ENCODE measurements around the gene MXI1.

The MXI1 gene

GRCh38 chr10:110336111-110336721 is 128.8 kb downstream of the MXI1 start:
- CTCF ChIA-PET, result interaction anchor here (0.6 to 10.7 kb wide), 10 partner anchors 10 to 262 kb away, joined by 3 to 102 read pairs (median 3); partner anchors contain the start of gene SMNDC1
- peak; percentile 32 for TF ChIP-seq CTCF (IDR thresholded peaks at IDR 0.05; ENCODE audit: insufficient read depth, low read length, missing control alignments)
- peak overlapping the region; percentile 15 for H3K4me3 ChIP-seq (ENCODE audit: low read depth, low read length)
- peak; percentile 95 for DNase-seq (ENCODE audit: low read depth, low spot score)
- POLR2A ChIA-PET, result interaction anchor here (0.7 to 1.8 kb wide), 7 partner anchors 10 to 177 kb away, joined by 3 to 9 read pairs (median 4); no protein-coding TSS in a partner anchor
